Midbrain (tissue), 1 donor: ENCODE results near the gene SEZ6L.

ENCODE experiments used
- DNase-seq: peaks from one replicate; lab custom pipeline; 2025; lab: John Stamatoyannopoulos, UW

SEZ6L gene

DNA sequence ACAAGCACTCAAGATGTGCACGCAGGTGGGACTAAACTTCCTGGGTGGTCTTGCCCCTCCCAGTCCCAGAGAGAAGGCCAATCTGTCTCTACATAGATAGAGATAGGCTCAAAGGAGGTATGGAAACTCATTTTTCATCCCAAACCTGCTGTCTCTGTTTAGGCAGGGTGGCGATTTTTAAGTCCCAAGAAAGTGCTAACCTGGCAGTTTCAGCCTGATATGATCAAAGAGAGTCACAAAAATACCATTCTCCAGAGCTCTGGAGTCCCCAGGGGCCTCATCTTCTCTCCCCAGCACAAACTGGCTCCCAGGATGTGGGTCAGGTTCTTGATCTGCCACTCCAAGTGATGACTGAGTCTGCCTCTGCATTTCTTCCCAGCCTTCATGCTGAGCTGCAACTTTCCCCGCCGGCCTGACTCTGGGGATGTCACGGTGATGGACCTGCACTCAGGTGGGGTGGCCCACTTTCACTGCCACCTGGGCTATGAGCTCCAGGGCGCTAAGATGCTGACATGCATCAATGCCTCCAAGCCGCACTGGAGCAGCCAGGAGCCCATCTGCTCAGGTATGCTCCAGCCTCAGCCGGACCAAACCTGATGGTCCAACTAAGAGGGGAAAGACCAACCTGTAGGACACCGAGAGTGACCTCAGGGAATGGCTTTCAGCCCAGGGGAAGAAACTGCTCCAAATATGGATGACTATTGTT, 129.5 kb downstream of the SEZ6L start:
- no peak for DNase-seq

DNA sequence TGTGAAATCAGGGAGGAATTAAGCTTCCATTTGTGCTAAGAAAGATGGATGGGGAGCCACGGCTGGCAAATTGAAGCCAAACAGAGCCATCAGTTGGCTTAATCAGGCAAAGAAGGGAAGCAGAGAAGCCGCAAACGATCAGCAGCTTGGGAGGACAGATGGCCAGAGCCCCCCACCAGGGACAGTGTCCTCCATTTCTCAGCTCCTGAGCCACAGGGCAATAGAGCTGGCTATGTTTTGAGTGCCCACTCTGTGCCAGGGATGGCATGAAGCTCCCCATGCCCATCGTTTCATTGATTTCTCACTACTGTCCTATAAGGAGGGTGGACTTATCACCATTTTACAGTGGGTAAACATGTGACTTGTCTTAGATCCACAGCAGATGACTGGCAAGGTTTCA, 133.5 kb downstream of the SEZ6L start:
- DNase-seq, result no peak

DNA sequence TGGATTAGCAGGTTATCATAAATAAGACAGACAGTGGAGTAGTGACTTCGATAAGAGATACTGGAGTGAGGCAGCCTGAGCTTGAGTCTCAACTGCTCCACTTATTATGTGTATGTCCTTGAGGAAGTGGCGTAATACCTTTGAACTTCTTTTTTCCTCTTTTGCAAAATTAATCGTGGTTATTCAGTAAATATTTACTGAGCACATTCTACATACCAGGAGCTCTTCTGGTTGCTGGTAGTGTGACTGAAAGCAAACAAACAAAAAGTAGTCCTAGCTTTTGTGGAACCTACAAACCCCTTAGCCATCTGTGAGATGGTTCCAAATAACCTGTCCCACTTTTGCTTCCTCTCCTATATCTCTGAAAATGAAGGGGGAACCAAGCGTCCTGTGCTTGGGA, 134.2 kb downstream of the SEZ6L start:
- DNase-seq, result no peak

DNA sequence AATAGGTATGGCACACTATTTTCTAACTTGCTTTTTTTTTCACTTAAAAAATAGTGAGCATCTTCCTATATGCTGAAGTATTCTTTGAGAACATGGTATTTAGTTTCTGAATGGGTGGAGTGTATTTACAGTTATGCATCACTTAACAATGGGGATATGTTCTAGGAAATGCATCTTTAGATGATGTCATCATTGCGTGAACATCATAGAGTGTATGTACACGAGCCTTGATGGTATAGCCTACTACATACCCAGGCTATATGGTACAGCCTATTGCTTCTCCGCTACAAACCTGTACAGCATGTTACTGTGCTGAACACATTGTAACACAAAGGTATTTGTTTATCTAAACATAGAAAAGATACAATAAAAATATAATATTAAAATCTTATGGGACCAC, 135.5 kb downstream of the SEZ6L start:
- DNase-seq, result no peak

DNA sequence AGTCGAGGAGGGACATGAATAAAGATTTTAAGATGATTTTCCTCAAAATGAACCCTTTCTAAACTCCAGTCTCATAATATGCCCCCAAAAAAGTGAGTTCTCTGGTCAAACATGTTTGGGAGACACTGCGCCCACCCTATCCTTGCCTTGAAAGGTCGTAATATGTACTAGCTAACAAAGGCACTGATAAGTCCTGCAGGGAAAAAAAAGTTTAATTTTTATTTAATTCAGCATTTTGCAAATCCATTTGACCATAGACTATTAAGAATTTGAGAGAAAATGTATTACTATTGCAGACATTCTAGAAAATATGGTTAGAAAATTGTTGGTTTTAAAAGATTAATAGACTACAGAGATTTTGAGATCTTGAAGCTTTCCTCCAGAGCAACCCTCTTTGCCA, 139.2 kb downstream of the SEZ6L start:
- DNase-seq, result no peak

DNA sequence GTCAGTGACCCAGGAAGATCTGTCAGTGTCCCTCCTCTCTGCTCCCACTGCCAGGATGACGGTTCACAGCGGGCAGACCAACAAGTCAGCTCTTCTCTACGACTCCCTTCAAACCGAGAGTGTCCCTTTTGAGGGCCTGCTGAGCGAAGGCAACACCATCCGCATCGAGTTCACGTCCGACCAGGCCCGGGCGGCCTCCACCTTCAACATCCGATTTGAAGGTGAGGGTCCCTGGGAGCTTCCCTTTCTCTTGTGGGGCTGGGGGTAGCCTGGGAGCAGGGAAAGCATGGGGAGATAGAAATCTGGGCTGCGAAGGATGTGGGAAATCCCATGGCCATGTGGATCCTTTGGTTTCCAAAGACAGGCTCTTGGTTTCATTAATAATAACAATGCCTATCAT, 141.4 kb downstream of the SEZ6L start:
- no peak for DNase-seq

DNA sequence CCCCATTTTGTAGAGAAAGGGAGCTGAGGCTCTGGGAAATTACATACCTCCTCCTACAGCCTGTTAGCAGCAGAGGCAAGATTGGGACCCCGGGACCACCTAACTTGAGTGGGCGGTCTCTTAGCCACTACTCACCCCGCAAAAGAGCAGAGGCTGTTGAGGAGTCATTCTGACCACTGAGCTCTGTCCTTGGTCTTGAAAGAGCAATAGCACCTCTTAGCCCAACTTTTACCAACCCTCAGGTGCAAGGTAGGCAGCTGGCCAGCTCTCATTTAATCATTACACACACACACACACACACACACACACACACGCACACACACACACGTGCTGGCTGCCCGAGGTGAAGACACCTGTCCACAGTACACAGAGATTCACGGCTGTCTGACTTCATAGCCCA, 144.0 kb downstream of the SEZ6L start:
- no peak for DNase-seq

DNA sequence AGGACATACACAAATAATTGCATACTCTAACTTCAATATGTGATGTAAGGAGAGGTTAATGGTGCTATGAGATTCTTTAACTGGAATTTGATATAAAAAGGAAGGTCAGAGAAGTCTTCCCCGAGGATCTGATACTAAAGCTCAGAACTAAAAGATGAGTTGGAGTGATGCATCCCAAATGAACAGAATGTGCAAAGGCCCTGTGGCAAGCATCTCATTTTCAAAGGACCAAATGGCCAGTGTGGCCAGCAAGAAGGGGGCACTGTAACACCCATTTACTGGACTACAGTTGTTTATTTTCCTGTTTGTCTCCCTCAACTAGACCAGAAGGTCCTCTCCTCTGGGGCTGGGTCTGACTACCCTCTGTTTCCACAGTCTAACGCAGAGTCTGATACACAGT, 144.9 kb downstream of the SEZ6L start:
- DNase-seq, result no peak

DNA sequence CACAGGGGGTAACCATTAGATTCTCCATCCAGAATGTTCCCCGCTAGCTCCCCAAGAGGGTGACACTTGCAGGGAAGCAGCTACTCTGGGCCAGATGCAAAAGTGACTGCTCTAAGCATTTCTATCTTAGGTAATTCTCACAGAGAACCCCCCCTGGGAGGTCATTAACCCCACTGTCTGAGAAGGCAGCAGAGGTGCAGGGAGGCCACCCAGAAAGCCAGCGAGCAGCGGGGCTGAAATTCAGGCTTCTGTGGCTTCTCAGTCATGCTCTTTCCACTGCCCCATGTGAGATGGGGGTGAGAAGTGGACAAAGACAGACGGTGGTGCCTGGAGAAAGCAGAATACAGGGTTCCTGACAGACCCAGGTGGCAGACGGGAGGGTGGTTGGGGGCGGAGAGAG, 145.4 kb downstream of the SEZ6L start:
- DNase-seq, result no peak

DNA sequence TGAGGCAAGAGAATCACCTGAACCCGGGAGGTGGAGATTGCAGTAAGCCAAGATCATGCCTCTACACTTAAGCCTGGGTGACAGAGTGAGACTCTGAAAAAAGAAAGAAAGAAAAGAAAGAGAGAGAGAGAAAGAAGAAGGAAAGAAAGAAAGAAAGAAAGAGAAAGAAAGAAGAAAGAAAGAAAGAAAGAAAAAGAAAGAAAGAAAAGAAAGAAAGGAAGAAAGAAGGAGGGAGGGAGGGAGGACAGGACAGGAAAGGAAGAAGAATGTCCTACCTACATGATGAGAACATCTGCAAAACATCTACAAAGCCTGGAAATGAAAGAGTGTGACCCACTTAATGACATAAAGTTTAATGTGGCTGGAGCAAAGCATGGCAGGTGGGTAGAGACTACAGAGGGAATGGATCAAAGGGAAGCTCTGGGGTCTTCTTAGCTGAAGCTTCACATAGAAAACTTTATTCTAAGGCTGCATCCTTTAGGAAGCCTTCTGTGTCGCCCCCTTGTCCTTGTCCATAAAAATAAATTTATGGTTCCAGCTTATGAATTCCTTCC, 147.5 kb downstream of the SEZ6L start:
- DNase-seq, result no peak

DNA sequence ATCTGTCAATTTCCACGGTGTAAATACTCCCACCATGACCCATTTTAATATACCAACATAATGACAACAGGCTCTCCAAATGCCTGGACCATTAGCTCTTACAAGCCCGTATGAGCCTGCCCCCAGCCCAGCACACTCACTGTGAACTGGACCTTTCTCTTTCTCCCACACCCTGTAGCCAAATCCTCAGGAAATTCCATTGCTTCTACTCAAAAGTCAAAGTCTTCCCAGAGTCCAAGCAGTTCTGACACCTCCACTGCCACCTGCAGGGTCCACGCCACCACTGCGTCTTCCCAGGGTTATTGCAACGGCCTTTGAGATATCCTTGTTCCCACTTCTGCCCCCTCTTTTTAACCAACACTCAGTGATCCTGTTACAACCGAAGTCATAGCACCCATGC, 149.7 kb downstream of the SEZ6L start:
- no peak for DNase-seq

DNA sequence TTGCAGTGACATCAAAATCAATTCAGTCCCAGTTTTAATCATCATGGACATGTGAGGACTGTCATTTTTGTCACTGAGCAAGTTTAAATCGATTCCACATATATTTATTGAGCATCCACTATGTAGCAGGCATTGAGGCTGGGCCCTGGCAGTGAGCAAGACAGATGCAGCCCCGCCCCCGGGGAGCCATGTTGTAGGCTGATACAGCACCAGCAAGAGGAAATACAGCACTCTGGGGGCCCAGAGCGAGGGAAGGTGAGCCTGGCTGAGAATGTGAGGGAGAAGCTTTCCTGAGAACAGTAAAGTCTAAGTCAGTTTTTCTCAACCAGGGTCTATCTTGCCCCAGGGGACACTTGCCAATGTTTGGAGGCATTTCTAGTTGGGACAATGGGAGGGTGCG, 151.2 kb downstream of the SEZ6L start:
- DNase-seq, result no peak

DNA sequence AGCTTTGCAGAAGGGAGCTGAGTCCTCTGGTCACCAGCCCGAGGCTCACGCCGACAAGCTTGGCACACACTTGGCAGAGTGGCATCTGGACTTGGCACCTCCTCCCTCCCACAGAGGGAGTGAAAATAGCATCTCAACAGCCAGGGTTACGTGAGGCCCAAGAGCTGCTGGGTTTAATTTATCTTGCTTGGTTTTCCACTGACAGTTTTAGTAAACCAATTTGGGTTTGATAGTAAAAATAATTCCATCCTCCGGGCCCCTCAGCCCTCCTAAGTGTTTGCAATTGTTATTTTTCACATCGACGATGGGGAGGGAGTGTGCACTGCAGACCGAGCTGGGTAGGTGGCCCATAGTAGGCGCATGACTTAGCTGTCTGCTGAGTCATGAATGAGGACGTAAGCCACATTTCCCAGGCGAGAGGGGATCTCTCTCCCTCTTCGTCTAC, 152.2 kb downstream of the SEZ6L start:
- DNase-seq, result no peak

DNA sequence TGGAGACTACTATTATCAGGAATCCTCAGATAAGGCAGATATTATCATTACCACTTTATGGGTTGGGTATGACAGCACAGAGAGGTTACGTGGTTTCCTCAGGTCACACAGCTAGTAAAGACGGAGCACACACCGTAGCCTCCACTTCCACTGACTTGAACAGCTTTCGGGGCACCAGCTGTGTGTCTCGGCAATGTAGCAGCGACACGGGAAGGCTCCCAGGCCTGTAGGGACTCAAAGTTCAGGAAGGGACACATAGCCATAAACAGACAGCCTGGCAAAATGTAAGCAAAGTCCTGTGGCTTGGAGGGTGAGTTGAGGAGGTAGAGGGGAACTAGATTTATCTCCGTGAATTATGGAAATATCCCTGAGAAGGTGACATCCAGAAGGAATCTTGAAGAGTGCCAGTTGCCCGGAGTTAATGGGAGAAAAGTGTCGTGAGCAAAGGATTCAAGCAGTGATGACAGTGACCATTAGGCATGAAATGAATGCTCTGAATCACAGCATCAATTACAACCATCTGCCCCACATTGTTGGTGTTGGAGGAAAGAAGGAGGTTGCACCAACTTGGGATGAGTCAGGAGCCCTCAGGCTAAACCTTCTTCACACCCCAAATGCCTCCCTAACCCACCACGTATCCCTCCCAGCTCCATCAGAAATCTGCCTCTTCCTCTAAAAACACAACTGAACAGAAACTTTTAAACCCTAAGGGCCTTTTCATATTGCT, 153.1 kb downstream of the SEZ6L start:
- no peak for DNase-seq

DNA sequence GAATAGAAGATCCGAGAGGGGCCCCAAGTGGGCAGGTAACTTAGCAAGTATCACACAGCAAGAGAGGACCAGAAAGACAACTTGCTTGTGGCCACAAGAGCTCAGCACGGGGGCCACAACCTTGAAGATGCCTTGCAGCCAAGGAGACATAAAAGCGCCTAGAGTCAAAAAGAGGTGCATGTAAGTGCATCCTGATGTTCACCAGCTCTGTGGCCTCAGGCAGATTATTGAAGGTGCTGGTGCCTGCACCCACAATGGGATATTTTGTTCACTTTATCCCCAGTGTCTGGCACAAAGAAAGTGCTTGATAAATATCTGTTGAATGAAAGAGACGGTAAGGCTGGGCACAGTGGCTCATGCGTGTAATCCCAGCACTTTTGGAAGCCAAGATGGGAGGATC, 153.8 kb downstream of the SEZ6L start:
- no peak for DNase-seq

DNA sequence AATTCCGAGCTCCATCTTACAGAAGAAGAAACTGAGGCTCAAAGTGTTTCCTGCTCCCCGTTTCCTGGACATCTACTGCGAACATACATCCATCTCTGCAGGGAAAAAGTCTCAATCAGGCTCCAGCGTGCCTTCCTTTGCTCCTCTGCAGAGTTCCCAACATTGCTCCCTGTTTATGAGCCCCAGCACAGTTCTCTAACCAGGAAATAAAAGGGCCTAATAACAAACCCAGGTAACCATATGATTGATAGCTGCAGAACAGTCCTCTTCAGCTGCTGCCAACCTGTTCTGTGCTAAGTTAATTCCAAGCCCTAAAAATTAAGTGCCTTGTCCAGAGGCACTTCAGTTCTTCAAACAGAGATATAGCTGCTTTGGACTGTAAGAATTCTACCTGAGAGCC, 154.9 kb downstream of the SEZ6L start:
- DNase-seq, result no peak

DNA sequence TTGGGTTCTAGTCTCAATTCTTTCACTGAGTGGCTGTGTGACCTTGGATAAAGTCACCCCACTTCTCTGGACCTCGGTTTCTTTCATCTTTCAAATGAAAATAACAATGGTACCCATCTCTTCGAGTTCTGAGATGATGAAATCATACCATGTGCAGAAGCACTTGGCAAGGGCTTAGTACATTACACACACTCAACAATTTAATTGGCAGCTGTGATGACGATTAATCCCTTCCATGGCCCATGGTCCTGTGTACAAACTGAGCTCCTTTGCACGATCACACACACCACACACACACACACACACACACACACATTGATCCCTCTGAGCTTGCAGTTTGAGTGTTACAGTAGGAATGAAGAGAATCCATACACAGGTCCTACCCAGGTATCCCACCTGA, 156.4 kb downstream of the SEZ6L start:
- DNase-seq, result no peak

DNA sequence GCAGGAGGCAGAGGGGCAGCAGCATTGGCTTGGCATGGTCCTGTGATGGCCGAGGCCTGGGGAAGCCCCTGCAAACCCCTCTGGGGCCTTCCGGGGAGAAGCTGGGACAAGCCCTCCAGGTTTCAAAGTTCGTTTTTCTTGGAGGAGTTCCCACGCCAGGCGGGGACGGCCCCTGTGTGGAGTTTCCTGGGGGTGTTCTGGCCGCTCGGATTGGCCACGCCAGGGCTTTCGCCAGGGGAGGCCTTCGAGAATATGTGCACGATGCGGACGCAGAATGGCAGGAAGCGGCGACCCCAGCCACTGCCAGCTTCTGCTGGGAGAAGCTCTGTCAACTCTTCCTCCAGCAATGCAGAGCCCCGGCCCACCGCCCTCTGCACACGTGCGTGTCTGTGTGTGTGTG, 157.5 kb downstream of the SEZ6L start:
- DNase-seq, result no peak

DNA sequence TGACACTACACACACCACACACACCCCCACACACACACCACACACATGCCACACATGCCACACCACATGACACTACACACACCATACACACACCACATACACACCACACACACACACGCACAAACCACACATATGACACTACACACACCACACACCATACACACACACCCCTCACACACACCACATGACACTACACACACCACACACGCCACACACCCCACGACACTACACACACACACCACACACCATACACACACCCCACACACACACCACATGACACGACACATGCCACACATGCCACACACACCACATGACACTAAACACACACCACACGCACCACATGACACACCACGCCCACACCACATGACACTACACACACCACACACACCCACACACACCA, 158.0 kb downstream of the SEZ6L start:
- DNase-seq, result no peak

DNA sequence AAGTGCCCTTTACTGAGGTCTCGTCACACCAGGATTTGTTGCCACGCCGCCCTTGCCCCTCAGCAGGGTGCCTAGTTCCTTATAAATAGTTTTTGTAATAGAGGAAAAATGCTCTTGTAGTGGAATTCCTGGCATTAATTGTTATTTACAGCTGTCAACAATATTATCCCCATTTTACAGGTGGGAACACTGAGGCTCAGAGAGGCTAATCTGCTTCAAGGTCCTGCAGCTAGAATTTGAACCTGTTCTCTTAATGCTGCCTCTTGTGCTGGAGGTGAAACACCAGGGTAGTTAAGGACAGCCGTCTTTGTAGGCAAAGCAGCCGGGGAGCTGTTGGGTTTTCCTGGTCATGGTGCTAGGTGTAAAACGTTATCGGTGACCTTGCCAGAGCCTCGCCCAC, 159.0 kb downstream of the SEZ6L start:
- DNase-seq, result no peak

DNA sequence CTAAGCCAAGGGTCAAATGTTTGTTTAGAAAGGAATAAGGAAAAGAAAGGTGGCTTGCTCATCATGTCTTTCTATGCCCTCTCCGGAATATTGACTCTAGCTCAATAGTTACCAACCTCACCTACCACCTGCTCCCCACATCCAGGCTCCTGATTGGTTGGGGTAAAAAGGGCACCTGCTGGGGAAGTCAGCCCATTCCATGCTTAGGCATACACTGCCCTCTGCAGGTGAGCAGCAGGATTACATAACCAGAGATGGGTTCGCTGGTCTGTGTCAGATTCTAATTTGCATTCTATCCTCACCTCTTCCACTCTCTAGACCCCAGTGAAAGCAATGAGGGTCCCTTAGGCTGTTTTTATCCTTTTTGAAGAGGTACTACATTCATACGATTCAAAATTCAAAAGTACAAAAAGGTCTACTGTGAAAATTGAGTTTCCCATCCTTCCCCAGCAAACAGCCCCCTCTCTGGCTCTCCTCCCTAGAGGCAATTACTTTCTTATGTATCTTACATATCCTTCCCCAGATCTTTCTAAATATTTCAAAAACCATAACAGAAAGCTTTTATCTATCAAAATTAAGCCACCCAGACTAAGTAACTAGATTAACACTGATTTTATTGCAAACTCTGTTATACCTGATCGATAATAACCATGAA, 161.8 kb downstream of the SEZ6L start:
- peak; percentile 44 for DNase-seq

DNA sequence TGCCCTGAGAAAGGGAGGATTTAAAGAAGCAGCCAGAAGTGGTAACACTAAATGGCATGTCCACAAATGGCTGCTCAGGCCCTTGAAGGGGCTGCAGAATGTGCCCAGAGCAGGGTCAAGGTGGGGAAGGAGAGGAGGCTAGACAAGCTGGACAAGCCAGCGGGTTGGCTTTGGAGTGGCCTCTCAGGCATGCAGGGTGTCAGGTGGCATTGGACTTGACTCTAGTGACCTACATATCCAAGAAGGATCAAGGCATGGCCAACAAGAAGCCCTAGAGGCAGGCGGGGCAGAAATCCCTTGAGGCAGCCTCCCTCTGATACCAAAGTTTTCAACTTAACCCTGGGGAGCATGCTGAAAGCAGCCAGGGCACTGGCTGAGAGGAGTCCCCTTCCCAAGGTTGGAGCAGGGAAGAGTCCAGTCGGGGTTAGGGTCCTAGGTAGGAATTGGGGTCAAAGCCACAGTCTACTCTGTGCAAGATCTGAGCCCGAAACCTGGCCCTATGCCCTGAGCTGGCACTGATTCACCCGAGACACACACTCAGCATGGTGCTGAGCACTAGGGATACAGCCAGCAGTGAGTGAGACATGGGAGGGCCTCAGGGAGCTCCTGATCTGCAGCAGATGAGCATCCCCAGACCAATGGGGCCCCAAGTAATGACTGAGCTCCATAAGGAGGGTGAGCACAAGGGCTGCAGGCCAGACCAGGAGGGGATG, 164.0 kb downstream of the SEZ6L start:
- DNase-seq, result no peak
